GM21529 (cell line): ENCODE data around the gene ARSJ.
"Not testable (repeated sequence)": the region's sequence is repeated elsewhere in the genome, so short reads cannot be mapped to it uniquely, and the experiment has no call there.

ENCODE experiments used
- ATAC-seq: cut with Tn5 transposase; IDR thresholded peaks from one replicate; pipeline ENCODE4 v1.9.1; 2021; ENCODE audit not compliant: unreplicated experiment

The ARSJ gene

DNA sequence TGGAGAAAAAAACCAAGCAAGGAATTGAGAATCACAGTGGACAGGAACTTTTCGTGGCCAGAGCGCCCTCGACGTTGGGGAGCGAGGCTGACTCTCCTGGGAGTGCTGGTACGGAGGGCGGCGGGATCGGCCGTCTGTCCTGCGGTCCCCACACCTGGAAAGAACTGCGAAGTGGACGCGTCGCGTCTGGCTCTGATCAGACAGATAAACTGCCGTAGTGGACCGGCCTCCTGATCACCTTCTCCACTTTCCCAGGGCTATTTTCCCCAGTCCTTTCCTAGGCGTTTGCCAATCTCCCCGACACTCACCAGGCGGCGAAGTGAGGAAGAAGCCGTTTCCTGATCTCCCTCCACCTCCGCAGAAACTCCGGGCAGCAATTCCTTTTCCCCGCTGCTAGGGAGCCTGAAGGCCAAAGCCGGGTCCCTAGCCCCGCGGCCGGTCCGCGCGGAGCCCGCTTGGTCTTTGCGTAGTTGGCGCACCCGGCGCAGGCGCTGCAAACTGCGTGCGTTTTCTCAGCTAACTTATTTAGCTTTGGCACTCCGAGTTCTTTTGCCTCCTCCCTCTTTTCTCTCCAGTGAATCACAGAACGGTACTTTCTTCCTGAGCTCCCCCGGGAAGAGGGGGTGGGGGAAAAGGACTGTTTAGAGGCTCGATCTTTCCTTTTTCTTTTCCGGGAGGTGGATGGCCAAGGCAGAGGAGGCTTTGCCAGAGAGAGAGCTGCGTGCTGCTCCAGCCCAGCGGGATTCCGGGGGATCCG is at the start of gene ARSJ:
ARSJ (minus strand) TSS at position 500 of the 757 bp plus-strand sequence. CDS start 813 bp downstream, outside the sequence.
- no peak for ATAC-seq

DNA sequence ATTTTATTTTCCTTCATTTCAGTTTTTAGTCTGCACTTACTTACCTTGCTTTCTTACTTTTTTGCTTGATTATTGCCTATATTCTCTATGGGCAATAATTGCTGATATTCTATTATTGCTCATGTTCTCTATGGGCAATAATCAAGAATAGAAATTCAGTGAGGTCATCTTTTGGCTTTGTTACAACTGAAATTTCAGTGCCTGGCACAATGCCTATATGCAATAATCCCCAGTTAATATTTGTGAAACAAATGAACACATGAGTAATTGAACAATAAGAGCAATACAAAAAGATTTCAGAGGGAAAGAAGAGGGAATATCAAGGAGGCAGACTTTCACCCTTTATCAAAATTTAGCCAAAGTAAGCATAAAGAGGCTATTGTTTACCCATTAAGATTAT is 48.6 kb upstream of the ARSJ start:
- ATAC-seq = no peak

DNA sequence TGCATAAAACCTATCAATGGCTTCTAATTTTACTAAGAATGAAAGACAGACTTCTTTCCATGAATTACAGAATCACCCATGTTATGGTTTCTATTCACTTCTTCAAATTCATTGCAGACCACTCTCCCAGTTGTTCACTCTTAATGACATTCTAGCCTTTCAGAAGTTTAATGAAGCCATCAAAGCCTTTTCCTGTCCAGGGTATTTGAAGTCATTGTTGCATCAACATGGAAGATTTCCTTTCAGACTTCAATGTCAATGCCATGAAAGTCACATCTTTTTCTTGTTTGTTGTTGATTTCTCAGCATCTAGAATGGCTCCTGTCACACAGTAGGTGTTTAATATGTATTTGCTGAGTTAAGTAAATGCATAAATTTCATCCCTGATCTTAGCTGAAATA is 48.1 kb upstream of the ARSJ start:
- no peak for ATAC-seq

DNA sequence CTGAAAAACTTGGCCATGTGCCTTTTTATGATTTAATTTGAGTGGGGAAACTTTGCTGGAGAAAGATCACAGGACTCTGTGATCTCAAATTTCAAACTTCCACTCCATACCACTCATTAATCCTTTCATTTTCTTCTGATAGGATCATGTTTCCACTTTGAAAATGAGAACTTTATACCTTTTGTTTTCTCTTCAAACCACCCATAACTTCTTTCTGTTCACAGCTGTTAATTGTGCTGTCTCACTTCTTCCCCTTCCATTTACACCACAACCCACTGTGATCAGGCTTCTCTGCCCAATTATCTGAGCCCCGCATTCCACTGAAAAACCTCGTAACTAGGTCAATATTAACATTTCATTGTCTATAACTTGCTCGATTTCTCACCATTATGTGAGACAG is 47.0 kb upstream of the ARSJ start:
- ATAC-seq = no peak

DNA sequence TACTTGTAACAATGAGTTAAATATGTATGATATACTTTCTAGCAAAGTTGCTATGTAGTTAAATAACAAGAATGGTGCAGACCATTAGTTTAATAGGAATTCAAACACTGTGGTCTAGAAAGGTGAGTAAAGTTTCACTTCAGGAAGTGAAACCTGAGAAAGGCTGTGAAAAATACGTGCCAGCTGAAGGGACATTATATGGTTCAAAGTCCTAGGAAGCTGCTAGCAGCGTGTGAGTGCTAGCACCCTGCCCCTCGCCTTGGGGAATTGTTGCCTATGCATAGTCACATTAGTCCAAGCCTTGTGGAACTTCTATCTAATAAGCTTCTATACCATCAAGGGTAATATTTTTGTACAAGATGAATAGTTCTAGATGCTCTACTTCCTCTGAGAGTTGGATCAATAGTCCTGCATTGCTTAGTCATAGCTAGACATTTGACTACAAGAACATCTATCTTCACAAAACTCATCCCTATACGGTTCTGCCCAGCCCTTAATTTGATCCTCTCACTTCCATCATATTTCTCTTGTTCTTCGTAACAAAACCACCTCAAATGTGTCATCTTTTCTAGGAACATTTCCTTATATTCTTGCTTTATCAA is 45.8 kb upstream of the ARSJ start:
- peak; percentile 83 for ATAC-seq

DNA sequence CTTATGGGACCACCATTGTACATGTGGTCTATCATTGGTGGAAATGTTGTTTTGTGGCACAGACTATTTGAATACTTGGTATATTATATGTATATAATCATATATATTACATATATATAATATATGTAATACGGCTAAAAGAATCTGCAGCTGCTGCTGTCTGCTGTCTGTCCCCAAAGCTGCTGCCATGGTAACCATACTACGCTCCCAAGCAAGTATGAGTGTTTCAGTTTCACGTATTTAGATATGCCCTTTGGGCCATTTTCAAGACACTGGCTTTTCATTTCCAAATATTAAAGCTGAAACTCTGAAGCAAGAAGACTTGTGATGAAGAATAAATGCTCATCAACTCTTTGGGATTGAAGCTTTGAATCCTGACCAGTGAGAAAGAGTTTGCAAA is 42.0 kb upstream of the ARSJ start:
- no peak for ATAC-seq

DNA sequence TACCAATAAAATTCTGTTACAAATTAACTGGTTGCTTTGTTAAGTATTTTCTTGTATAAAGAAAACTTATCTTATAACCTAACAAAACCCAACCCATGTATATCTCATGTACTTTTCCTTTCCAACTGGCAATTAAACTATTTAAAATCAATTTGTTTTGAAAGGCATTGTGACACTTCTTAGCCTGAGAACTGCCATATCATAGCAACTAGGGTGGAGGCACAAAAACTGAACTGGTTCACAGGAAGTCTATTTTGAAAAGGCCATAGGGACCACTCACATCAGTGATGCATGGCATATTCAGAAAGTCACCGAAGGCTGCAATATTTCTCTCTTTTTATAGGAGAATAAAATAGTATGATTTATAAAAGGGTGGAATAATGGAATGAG is 40.5 kb upstream of the ARSJ start:
- ATAC-seq = no peak

DNA sequence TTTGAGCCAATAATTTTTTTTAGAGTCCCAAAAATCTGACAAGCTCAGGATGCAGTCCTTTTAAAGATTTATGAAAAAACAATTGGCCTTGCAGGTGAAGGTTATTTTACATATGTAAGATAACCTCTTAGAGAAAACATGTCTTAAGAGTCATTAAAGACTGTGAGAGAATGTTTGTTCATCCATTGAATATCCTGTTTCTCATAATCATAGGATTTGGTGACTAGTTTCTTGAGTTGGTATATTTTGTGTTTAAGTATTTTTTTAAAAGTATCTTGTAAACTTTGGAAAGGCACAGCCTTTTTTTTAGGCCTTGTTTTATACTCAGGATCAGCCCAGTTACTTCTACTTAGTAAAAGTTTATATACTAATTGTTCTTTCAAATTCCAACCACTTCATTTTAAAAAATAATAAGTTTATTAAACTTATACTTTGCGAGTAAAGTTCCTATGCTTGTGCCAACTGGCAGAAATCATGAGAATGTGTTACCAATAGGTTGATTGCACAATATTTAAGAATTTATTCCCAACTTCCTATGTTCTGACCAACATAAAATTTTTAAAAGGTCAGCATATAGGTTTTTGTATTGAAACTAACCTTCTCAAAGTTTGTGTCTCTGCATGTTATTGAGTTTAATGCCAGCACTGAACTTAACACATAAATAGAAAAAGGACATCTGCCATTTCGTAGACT is 40.0 kb upstream of the ARSJ start:
- ATAC-seq = no peak

DNA sequence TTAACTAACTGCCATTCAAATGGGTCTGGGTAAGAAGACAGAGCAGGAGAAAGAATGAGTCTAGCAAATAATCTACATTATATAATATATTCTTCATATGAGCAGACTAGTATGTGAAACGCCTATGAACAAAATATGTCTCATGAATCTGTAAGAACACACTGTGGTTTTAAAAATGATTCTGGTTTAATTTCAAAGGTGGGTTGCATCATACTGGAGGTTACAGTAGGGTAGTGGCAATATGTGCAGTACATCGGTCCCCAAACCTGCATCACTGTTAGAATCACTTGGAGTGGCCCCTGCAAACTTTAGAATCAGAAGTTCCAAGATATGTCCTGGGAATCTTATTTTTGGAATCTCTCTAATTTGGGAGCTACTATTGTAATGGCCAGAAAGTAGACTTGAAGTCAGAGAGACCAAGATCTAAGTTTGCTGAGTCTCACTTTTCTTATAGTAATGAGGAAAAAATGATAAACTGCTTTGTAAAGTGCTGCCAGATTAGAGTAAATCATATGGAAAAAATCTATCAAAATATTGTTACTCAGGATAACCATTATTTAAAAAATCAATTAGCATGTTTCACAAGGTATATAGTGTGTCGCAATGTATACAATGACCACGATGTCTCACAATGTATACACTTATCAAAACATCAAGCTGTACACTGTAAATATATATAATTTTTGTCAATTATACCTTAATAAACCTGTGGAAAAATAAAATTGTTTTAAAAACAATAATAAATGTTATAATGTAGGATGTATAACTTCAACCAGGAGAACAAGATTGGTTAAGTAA is 37.9 kb upstream of the ARSJ start:
- ATAC-seq = no peak

DNA sequence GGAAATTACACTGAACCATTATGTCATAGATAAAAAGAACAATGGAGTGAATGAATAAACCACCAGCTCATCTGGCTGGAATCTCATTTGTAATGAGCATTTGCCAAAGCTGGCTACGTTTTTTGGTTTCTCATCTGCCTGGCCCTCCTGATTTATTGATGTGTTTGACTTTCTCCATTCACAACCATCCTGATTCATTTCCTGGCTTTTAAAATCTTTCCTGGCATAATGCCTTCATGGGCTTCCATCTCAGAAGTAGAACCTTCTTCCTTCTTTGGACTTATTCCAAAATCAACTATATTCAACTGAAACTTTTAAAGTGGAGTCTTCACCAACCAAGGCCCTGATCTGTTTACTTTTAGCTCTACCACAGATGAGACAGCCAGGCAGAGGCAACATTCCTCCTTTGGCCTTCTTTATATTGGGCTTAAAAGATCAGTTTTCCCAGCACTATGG is 36.0 kb upstream of the ARSJ start:
- no peak for ATAC-seq

DNA sequence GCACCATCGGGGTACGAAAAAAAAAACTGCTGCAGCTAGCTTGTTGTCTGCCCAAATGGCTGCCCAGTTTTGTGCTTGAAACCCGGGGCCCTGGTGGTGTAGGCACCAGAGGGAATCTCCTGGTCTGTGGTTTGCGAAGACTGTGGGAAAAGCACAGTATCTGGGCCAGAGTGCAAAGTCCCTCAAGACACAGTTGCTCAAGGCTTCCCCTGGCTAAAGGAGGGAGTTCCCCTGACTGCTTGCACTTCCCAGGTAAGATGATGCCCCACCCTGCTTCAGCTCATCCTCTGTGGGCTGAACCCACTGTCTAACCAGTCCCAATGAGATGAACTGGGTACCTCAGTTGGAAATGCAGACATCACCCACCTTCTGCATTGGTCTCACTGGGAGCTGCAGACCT is 33.8 kb upstream of the ARSJ start:
- ATAC-seq = not testable (repeated sequence)

DNA sequence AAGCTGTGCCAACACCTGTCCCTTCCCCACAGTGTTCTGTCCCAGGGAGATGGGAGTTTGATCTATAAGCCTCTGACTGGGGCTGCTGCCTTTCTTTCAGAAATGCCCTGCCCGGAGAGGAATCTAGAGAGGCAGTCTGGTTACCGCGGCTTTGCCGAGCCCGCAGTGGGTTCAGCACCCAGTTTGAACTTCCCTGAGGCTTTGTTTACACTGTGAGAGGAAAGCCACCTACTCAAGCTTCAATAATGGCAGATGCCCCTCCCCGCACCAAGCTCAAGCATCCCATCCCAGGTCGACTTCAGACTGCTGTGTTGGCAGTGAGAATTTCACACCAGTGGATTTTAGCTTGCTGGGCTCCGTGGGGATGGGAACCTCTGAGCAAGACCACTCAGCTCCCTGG is 33.3 kb upstream of the ARSJ start:
- ATAC-seq = no peak

DNA sequence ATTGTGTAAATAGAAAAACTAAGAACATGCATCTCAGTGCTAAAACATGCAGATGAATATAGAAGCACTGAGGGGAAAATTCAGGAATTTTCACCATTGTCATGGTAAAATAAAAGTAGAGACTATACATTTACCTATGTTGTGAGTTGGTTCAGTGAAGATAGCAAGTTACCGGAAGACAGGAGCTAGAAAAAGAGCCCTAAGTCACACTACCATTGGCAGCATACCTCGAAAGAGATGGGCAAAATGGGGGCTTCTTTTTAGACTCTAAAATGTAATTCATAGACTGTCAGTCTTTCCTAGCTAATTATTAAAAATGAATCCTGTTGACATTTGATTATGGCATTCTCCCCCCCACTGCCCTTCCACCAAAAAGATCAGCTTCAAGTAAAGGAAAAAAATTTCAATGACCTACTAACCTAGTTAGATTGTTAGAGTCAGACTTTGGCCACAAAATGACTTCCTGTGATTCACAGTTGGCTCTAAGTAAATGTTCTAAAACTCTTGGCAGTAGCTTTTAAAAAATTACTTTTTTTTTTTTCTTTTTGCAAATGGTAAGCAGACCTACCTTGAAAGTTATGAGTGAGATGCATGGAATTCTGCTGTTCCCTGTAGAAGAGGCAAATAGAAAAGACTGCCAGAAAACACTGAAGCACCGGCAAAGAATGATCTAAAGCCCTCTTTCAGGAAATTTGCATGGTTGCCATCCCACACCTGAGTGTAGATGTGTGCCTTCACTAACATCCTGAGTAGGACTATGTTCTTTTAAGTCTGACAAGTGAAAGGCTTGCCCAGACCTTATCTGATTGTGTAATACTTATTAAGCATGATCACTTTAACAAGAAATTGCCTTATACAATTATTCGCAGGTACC is 26.4 kb upstream of the ARSJ start:
- ATAC-seq = no peak

DNA sequence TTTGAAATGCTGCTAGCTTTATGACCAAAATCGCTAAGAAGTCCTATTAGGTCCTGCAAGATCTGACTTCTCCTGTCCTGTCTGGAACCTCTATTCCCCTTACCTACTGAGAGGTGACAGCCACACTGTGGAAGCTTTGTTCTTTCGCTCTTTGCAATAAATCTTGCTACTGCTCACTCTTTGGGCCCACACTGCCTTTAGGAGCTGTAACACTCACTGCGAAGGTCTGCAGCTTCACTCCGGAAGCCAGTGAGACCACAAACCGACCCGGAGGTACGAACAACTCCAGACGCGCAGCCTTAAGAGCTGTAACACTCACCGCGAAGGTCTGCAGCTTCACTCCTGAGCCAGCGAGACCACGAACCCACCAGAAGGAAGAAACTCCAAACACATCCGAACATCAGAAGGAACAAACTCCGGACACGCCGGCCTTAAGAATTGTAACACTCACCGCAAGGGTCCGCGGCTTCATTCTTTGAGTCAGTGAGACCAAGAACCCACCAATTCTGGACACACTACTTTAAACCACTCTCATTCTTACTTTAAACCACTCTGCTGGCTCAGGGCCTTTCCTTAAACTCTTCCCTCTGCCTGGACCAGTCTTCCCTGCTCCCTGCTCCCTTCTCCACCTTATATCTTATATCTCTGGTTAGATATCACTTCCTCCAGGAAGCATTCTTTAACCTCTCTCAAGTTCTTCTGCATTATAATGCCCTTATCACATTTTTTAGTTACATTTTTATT is 25.2 kb upstream of the ARSJ start:
- ATAC-seq = not testable (repeated sequence)

DNA sequence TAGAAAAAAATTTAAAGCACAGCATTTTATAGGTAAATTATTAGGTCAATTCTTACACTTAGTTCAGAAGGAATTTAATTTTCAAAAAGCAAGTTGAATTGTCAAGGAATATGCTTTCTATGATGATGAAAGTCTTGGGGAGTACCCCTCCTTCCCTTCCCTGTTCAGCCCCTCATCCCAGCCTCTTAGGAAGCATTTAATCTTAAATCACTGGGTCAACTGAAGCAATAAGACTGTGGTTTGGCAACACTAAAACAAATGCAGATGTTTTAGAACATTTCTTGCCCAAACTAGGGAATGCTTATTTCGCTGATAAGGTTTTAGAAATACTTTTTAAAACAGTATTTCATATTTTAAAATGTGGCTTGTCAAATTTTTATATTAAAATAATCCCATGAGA is 19.1 kb upstream of the ARSJ start:
- no peak for ATAC-seq

DNA sequence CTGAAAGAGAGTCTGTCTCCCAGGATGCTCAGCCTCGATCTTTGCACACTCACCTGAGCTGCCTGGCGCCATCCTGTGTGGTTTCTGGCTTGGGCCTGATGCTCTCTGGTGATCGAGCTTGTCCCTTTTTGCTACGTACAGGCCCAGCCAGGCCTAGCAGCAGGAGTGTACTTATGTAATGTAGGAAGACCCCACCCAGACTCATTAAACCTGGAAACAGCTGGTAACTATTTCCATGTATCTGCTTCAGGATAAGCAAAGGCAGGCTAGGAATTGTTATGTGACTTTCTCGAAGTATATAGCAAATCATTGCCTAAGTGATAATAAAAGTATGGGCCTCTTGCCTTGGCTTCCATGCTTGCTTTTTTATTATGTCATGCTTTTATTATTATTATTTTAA is 18.6 kb upstream of the ARSJ start:
- no peak for ATAC-seq

DNA sequence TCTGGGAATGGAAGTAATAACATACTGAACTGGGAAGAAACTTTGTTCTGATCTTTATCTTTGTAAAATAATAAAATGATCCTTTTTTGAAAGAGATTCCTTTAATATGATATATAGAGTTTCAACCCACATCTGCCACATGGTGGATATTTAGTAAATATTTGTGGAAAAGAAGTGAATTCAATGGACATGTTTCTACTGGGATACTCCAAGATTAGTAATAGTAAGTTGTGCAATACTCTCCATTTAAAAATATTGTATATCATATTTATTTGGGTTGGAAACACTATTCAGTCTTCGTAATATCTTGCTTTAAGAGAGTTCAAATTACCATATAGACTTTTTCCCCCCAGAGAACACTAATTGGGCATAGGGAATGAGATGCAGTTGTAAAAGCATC is 17.8 kb upstream of the ARSJ start:
- no peak for ATAC-seq

DNA sequence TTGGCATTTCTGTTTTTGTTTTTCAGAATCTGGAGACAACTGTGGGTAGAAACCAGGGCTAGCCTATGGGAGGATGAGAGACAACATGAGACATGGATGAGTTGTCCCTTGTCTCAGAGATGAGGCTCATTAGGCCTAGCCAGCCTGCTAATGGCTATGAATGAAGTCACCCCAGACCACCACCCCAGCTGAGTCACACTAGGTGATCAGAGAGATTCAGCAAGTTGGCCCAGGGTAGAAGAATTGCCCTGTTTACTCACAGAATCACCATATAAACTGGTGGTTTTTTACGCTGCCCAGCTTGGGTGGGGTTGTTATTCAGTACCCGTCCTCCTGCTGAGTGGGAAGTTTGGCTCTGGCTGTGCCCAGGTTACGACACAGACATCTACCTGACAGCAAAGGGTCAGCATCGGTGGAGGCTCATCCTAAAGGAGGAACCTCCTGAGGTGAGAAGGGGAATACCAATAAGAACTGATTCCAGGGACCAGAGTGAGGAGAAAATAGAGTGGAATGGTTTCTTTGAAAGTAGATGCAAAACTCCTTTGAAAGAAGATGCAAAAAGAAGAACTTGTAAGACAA is 17.2 kb upstream of the ARSJ start:
- no peak for ATAC-seq

DNA sequence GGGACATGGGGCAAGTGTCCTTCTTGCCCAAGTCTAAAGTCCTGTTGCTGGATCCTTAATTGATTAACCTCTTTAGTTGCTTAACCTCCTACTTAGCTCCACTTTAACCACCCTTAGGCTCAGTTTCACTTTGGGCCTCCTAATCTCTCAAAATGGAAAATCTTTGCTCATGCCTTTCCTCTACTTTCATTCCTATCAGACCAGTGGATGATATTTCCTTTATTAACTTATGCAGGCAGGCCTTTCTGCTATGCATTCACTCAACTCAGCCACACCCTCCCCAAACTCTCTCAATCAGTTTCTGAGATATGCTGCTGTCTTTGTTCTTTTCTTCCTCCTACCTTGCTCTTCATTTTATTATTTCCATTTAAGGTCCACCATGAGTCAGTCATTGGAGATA is 14.4 kb upstream of the ARSJ start:
- no peak for ATAC-seq
